ENCODE results near the gene ZBTB42. TPM values are rescaled to one million over a fixed set of nuclear protein-coding genes. Genes with fewer than 3 reads are reported as not detected.

Gene ZBTB42
- total RNA-seq, 1 donor from 2014 or later, result 2.4 TPM

- no peaks in the 10 kb centered on the region for H3K9me3 Mint-ChIP-seq (ENCODE audit: unreplicated experiment)
- TF ChIP-seq CTCF (IDR thresholded peaks at IDR 0.05; ENCODE audit: unreplicated experiment), result no peak
- peaks cover 29% of the 10 kb centered on the region for H3K36me3 Mint-ChIP-seq (ENCODE audit: low read depth, unreplicated experiment)
Measured at GRCh38 chr14:104753528-104754212, 47.2 kb upstream of the ZBTB42 start.

GRCh38 chr14:104754213-104754851, 46.6 kb upstream of the ZBTB42 start:
- peaks cover 12% of the 10 kb centered on the region for H3K27me3 Mint-ChIP-seq (ENCODE audit: unreplicated experiment)
- peak overlapping the region; percentile 97 for H3K4me3 Mint-ChIP-seq (ENCODE audit: unreplicated experiment)
- H3K4me1 Mint-ChIP-seq (ENCODE audit: unreplicated experiment), result peaks cover 14% of the 10 kb centered on the region
- no peaks in the 10 kb centered on the region for H3K9me3 Mint-ChIP-seq (ENCODE audit: unreplicated experiment)
- peaks cover 36% of the 10 kb centered on the region for H3K36me3 Mint-ChIP-seq (ENCODE audit: low read depth, unreplicated experiment)
- no peak overlapping the region for H3K27ac Mint-ChIP-seq (ENCODE audit: unreplicated experiment)
- DNase-seq (ENCODE audit: low spot score), result no peak
- TF ChIP-seq CTCF (IDR thresholded peaks at IDR 0.05; ENCODE audit: unreplicated experiment), result no peak

More at GRCh38 chr14:104753528-104754212, 47.2 kb upstream of the ZBTB42 start:
- peak overlapping the region; percentile 97 for H3K4me3 Mint-ChIP-seq (ENCODE audit: unreplicated experiment)
- H3K27ac Mint-ChIP-seq (ENCODE audit: unreplicated experiment), result peak overlapping the region; percentile 67
- no peak for DNase-seq (ENCODE audit: low spot score)
- peaks cover 12% of the 10 kb centered on the region for H3K27me3 Mint-ChIP-seq (ENCODE audit: unreplicated experiment)
- peaks cover 14% of the 10 kb centered on the region for H3K4me1 Mint-ChIP-seq (ENCODE audit: unreplicated experiment)

GRCh38 chr14:104755621-104756020, 45.3 kb upstream of the ZBTB42 start:
- Mint-ChIP-seq H3K27me3 (ENCODE audit: unreplicated experiment) (peaks cover 17% of the 10 kb centered on the region), H3K9me3 (ENCODE audit: unreplicated experiment) (no peaks in the 10 kb centered on the region), H3K27ac (ENCODE audit: unreplicated experiment) (no peak overlapping the region), H3K4me3 (ENCODE audit: unreplicated experiment) (peak overlapping the region; percentile 32), H3K4me1 (ENCODE audit: unreplicated experiment) (peaks cover 14% of the 10 kb centered on the region), H3K36me3 (ENCODE audit: low read depth, unreplicated experiment) (peaks cover 32% of the 10 kb centered on the region)
- no peak for DNase-seq (ENCODE audit: low spot score)
- no peak for TF ChIP-seq CTCF (IDR thresholded peaks at IDR 0.05; ENCODE audit: unreplicated experiment)

GRCh38 chr14:104756477-104757237, 44.2 kb upstream of the ZBTB42 start:
- H3K4me3 Mint-ChIP-seq (ENCODE audit: unreplicated experiment), result no peak overlapping the region

More at GRCh38 chr14:104756477-104757237, 44.2 kb upstream of the ZBTB42 start:
- peaks cover 19% of the 10 kb centered on the region for H3K27me3 Mint-ChIP-seq (ENCODE audit: unreplicated experiment)
- DNase-seq (ENCODE audit: low spot score), result no peak
- no peak overlapping the region for H3K27ac Mint-ChIP-seq (ENCODE audit: unreplicated experiment)
- H3K9me3 Mint-ChIP-seq (ENCODE audit: unreplicated experiment), result no peaks in the 10 kb centered on the region
- no peak for TF ChIP-seq CTCF (IDR thresholded peaks at IDR 0.05; ENCODE audit: unreplicated experiment)
- H3K36me3 Mint-ChIP-seq (ENCODE audit: low read depth, unreplicated experiment), result peaks cover 42% of the 10 kb centered on the region
- H3K4me1 Mint-ChIP-seq (ENCODE audit: unreplicated experiment), result peaks cover 14% of the 10 kb centered on the region
